Prostate gland (tissue), 2 donors: ENCODE measurements around the gene ZNF469.

Source experiments
- CTCF ChIP-seq, 4 experiments: fragments of 200-600 bp in 2 of 4; fragments of 450-650 bp in 2 of 4; sonication (generic) in 2 of 4; IDR thresholded peaks; 1 replicate in 3 of 4; 2 replicates in 1 of 4; pipeline ENCODE4 v1.5.1; 2016 to 2019; ENCODE audit warnings: antibody characterized with exemption in 4 of 4, mild to moderate bottlenecking in 2 of 4, moderate library complexity in 2 of 4
- POLR2A ChIP-seq: fragments of 450-650 bp; IDR thresholded peaks from one replicate; pipeline ENCODE4 v1.6.1; 2016; ENCODE audit warnings: antibody characterized with exemption, mild to moderate bottlenecking
- POLR2AphosphoS5 ChIP-seq: sonication (generic); formaldehyde crosslinking; IDR thresholded peaks from one replicate; pipeline ENCODE4 v1.6.1; 2017; ENCODE audit warnings: antibody characterized with exemption

GRCh38 chr16:88373211-88373610 is 9.5 kb upstream of the ZNF469 start:
- no peak for TF ChIP-seq CTCF (IDR thresholded peaks at IDR 0.05)
- no peak for TF ChIP-seq POLR2AphosphoS5
- TF ChIP-seq POLR2A: no peak
